ENCODE results near the gene DLST.

Gene DLST

DNA sequence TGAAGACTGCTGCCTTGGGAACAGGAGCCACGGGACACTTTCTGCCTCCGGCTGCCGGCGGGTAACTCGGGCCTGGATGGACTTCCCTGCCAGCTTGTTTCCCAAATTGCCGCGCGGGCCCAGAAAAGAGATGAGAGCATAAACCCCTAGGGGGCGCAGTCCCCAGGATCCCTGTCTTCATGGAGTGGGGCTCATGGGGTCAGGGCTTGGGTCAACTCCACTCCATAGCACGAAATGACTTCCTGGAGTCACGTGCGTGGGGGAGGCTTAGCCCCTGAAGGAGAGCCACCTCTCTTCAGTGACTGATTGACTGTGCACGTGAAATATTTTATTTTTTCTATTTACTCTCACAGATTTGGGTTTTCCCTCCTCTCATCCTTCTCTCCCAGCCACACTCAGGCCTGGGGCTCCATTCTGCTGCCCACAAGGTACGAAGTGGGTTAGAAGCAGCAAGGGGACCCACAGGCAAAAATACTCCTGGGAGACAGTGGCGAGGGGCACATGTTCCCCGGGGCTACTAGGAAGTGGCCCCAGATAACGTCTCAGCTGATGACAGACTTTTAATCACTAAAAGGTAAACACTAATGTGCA lies 63.6 kb downstream of the DLST start:
- CTCF ChIA-PET: interaction anchor here (0.6 to 6.3 kb wide), 42 partner anchors 7 to 676 kb away, joined by 3 to 93 read pairs (median 4); partner anchors contain the start of genes ACYP1, MLH3, PGF and RPS6KL1

GRCh38 chr14:74945852-74946658 lies 64.3 kb downstream of the DLST start:
- POLR2A ChIA-PET: no interaction called here
- CTCF ChIA-PET: interaction anchor here (0.7 to 6.3 kb wide), 37 partner anchors 8 to 675 kb away, joined by 3 to 93 read pairs (median 5); partner anchors contain the start of genes ACYP1, EIF2B2, MLH3 and PGF
- TF ChIP-seq, protein P1, sequence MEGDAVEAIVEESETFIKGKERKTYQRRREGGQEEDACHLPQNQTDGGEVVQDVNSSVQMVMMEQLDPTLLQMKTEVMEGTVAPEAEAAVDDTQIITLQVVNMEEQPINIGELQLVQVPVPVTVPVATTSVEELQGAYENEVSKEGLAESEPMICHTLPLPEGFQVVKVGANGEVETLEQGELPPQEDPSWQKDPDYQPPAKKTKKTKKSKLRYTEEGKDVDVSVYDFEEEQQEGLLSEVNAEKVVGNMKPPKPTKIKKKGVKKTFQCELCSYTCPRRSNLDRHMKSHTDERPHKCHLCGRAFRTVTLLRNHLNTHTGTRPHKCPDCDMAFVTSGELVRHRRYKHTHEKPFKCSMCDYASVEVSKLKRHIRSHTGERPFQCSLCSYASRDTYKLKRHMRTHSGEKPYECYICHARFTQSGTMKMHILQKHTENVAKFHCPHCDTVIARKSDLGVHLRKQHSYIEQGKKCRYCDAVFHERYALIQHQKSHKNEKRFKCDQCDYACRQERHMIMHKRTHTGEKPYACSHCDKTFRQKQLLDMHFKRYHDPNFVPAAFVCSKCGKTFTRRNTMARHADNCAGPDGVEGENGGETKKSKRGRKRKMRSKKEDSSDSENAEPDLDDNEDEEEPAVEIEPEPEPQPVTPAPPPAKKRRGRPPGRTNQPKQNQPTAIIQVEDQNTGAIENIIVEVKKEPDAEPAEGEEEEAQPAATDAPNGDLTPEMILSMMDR (IDR thresholded peaks at IDR 0.05; ENCODE audit: control extremely low read depth, extremely low read depth, low read depth, missing control alignments): peak; percentile 98
- peak; percentile 91 for DNase-seq (ENCODE audit: extremely low spot score)

More for the DNA sequence above, 63.6 kb downstream of the DLST start:
- no peak for DNase-seq (ENCODE audit: extremely low spot score)
- TF ChIP-seq, protein P1 (IDR thresholded peaks at IDR 0.05; ENCODE audit: control extremely low read depth, extremely low read depth, low read depth, missing control alignments): peak; percentile 59
- POLR2A ChIA-PET: no interaction called here

GRCh38 chr14:74946659-74947281 lies 65.1 kb downstream of the DLST start:
- no peak for DNase-seq (ENCODE audit: extremely low spot score)
- ChIA-PET POLR2A (no interaction called here), CTCF (interaction anchor here (0.6 to 6.3 kb wide), 22 partner anchors 8 to 149 kb away, joined by 3 to 93 read pairs (median 12); partner anchors contain the start of genes ACYP1, EIF2B2 and PGF)
- TF ChIP-seq, protein P1 (IDR thresholded peaks at IDR 0.05; ENCODE audit: control extremely low read depth, extremely low read depth, low read depth, missing control alignments): no peak

DNA sequence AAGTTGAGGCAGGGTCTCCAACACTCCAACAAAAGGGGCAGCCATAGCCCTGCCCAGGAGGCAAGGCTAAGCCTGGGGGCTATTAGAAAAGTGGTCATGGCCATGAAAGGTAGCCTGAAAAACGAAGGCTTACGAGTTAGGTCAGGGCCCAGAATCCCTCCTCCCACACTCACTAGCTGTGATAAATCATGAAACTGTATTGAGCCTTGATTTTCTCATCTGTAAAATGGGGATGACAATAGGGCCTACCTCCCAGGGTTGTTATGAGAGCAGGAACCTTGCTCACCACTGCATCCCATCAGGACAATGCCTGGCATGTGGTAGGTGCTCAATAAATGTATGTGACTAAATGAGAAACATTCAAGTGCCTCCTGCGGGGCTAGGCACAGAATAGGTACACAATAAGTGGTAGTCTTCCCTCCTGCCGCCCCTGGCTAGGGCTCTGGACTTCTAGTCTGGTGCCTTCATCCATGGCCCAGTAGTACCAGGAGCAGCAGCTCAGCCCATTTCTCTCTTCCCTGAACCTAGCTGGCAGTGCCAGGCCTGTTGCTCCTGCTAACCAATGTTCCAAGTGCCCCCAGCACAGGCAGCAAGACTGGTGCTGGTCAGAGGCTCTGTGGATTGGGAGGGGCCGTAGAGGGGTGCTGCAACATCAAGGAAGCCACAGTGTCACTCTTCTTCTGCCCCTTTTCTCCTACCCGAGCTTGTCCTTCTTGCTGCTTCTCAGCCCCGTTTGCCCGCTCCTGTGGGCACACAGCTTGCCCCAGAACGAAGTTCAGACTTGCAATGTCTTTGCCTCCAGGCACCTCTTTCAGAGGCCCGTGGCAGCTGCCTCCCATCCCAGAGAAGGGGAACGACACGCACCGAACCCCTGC lies 65.9 kb downstream of the DLST start:
- DNase-seq (ENCODE audit: extremely low spot score): no peak
- ChIA-PET POLR2A (no interaction called here), CTCF (interaction anchor here (0.6 to 6.3 kb wide), 13 partner anchors 7 to 142 kb away, joined by 3 to 93 read pairs (median 16); partner anchors contain the start of gene PGF)
- TF ChIP-seq, protein P1 (IDR thresholded peaks at IDR 0.05; ENCODE audit: control extremely low read depth, extremely low read depth, low read depth, missing control alignments): no peak

DNA sequence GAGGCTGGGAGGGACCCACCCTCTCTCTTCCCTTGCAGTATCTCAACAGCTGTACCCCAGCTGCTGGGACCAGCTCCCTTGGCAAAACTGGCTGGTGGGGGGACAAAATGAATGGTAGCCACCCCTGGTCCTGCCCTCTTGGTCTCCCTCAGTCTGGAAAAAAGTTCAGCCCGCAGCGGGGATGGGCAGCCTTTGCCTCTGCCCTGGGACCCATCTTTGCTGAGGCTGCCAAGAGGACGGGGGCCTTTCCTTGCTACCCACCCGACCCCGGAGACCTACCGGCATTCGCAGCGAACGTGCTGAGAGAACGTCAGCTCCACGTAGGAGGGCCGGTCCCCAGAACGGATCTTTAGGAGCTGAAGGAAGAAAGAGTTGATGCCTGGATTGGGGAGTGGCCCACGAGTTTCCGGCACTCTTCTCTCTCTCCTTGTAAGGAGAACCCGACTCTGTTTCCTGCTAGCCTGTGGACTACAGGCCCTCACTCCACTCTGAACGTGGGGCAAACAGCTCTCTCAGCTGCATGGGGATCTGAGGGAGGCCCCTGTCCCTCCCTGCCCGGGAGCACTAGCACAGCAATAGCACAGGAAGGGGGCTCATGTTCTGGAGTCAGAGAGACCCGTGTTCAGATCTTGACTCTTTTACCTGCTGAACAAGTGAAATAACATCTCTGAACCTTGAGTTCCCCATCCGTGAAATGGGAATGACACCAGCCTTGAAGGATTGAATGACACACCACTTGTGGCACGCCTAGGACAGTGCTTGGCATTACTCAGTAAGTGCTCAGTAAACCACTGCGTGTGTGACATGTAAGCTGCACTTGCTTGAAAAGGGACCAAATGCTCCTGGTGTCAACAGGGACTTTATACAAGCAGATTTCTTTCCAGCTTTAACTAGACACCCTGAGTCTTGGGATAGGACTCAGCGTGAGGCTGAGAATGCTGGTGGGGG lies 66.8 kb downstream of the DLST start:
- POLR2A ChIA-PET: no interaction called here
- TF ChIP-seq, protein P1 (IDR thresholded peaks at IDR 0.05; ENCODE audit: control extremely low read depth, extremely low read depth, low read depth, missing control alignments): no peak
- DNase-seq (ENCODE audit: extremely low spot score): no peak
- CTCF ChIA-PET: interaction anchor here (1.2 to 6.3 kb wide), 9 partner anchors 9 to 141 kb away, joined by 4 to 93 read pairs (median 16); no protein-coding TSS in a partner anchor

Measured in GM10248 (cell line).